Progenitor cell of endocrine pancreas (in vitro differentiated cells): ENCODE measurements around the gene WFDC6. TPM values are rescaled to one million over a fixed set of nuclear protein-coding genes. Genes with fewer than 3 reads are reported as not detected.
"Not testable (repeated sequence)": the region's sequence is repeated elsewhere in the genome, so short reads cannot be mapped to it uniquely, and the experiment has no call there.

Experiments used
- DNase-seq: peaks from one replicate; pipeline ENCODE4 v3.0.0; 2021; ENCODE audit warnings: low spot score; ENCODE audit not compliant: unreplicated experiment
- H3K27ac Mint-ChIP-seq: 2 replicates; pipeline ENCODE4 v1.8.0; 2021; ENCODE audit warnings: mild to moderate bottlenecking, moderate library complexity, mixed read lengths
- H3K27me3 Mint-ChIP-seq: 2 replicates; pipeline ENCODE4 v1.8.0; 2021; ENCODE audit warnings: mixed read lengths
- H3K36me3 Mint-ChIP-seq: 2 replicates; pipeline ENCODE4 v1.8.0; 2022; ENCODE audit warnings: mixed read lengths; ENCODE audit not compliant: insufficient read depth
- H3K4me1 Mint-ChIP-seq: 2 replicates; pipeline ENCODE4 v1.8.0; 2021; ENCODE audit warnings: low read depth, mixed read lengths
- H3K4me3 Mint-ChIP-seq: 2 replicates; pipeline ENCODE4 v1.8.0; 2021; ENCODE audit warnings: low read depth, mild to moderate bottlenecking, moderate library complexity, mixed read lengths
- H3K9me3 Mint-ChIP-seq: 2 replicates; pipeline ENCODE4 v1.8.0; 2021; ENCODE audit warnings: low read depth, mixed read lengths
- total RNA-seq: library from RNA; stranded (reverse); gene quantifications from 2 replicates; pipeline ENCODE4 v1.2.1, GENCODE V29; 2021
- TF ChIP-seq, protein P1 (sequence below): fragments of 200-600 bp; sonication (generic); IDR thresholded peaks from one replicate; pipeline ENCODE4 v1.5.0; 2021; ENCODE audit warnings: antibody characterized with exemption, mild to moderate bottlenecking; ENCODE audit not compliant: unreplicated experiment

WFDC6 gene
- total RNA-seq, 1 donor from 2014 or later: not detected

DNA sequence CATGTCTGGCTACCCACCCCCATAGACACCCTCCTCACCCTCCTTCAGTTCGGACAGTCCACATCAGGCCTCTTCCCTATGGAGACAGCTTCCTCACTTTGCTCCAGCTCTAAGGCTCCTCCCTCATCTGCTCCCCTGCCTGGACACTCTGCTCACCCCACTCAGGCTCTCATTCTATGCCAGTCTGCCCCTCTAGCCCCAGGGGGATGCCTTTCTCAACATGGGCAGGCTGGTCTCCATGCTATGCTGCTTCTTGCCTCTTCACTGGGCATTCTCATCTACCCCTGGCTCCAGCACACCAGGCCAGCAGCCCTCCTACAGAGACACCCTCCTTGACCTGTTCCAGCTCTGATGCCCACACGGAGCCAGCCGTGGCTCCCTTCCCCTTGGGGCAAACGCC, 39.9 kb upstream of the WFDC6 start, which contains the start of gene WFDC8:
Gene WFDC8, minus strand, starts transcription at position 101 of the 400 bp plus-strand sequence. Its CDS starts 37 bp downstream, at position 64.
- no peak for DNase-seq
- H3K4me1 Mint-ChIP-seq: peaks cover 6% of the 10 kb centered on the region
- no peak within 1 kb of the TSS for H3K27ac Mint-ChIP-seq
- H3K4me3 Mint-ChIP-seq: no peak within 1 kb of the TSS
- no peaks in the 10 kb centered on the region for H3K9me3 Mint-ChIP-seq
- TF ChIP-seq, protein P1, sequence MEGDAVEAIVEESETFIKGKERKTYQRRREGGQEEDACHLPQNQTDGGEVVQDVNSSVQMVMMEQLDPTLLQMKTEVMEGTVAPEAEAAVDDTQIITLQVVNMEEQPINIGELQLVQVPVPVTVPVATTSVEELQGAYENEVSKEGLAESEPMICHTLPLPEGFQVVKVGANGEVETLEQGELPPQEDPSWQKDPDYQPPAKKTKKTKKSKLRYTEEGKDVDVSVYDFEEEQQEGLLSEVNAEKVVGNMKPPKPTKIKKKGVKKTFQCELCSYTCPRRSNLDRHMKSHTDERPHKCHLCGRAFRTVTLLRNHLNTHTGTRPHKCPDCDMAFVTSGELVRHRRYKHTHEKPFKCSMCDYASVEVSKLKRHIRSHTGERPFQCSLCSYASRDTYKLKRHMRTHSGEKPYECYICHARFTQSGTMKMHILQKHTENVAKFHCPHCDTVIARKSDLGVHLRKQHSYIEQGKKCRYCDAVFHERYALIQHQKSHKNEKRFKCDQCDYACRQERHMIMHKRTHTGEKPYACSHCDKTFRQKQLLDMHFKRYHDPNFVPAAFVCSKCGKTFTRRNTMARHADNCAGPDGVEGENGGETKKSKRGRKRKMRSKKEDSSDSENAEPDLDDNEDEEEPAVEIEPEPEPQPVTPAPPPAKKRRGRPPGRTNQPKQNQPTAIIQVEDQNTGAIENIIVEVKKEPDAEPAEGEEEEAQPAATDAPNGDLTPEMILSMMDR: no peak
- no peaks in the 10 kb centered on the region for H3K36me3 Mint-ChIP-seq
- peaks cover 14% of the 10 kb centered on the region for H3K27me3 Mint-ChIP-seq

DNA sequence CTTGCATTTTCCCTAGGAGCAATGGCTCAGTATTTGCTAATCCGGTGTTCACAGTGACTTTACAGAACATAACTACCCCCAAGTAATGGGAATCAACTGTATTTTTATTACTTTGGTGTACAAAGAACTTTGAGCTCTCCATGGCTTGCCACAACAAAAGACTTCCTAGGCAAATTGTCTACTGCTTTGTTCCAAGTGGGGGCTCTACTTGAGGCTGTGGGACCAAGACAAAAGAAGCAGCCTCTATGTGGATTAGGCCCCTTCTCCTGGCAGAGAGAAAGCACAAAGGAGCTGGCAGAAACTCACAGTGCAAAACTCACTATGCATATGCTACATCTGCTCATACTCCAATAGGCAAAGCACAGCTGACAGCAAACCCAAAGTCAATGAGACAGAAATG, 38.9 kb upstream of the WFDC6 start:
- no peak for DNase-seq
- peaks cover 6% of the 10 kb centered on the region for H3K4me1 Mint-ChIP-seq
- H3K9me3 Mint-ChIP-seq: peaks cover 3% of the 10 kb centered on the region
- peaks cover 14% of the 10 kb centered on the region for H3K27me3 Mint-ChIP-seq
- no peak overlapping the region for H3K4me3 Mint-ChIP-seq
- TF ChIP-seq, protein P1: no peak
- no peaks in the 10 kb centered on the region for H3K36me3 Mint-ChIP-seq
- no peak overlapping the region for H3K27ac Mint-ChIP-seq

DNA sequence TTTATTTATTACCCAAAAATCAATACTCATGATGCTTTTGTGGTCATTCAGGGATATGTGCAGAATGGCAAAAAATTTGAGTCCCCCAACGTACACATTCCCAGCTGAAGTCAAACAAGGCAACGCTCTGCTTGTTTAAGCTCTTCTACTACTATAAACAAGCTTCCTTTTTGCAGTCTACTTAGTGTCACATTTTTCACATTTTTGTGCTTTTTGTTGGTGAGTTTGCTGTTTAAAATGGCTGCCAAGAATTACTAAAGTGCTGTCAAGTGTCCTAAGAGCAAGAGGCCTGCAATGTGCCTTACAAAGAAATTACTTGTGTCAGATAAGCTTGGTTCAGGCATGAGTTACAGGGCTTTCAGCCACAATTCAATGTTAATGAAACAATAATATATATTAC, 37.7 kb upstream of the WFDC6 start:
- Mint-ChIP-seq H3K4me1 (peaks cover 6% of the 10 kb centered on the region), H3K27ac (peak overlapping the region; percentile 78), H3K36me3 (no peaks in the 10 kb centered on the region), H3K4me3 (no peak overlapping the region), H3K9me3 (peaks cover 8% of the 10 kb centered on the region), H3K27me3 (peaks cover 12% of the 10 kb centered on the region)
- DNase-seq: no peak
- TF ChIP-seq, protein P1: no peak

DNA sequence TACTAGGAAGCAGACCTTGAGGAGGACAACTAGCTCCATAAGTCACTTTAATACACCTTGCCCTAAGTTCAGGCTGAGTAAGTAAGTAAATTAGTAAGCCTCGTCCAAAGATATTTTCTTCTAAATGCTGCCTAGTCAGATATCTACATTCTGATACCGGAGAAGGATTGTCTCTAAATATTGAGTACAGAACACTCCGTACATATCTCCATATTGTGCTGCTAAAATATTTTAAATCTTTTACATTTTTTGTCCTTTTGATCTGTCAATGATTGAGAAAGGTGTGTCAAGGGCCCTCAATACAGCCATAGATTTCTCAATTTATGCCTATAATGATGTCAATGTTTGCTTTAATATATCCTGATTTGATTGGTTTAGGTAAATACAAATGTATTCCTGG, 36.6 kb upstream of the WFDC6 start:
- TF ChIP-seq, protein P1: no peak
- H3K36me3 Mint-ChIP-seq: no peaks in the 10 kb centered on the region
- peaks cover 8% of the 10 kb centered on the region for H3K27me3 Mint-ChIP-seq
- H3K9me3 Mint-ChIP-seq: peaks cover 8% of the 10 kb centered on the region
- no peak for DNase-seq
- peak overlapping the region; percentile 34 for H3K27ac Mint-ChIP-seq
- no peak overlapping the region for H3K4me3 Mint-ChIP-seq
- peaks cover 6% of the 10 kb centered on the region for H3K4me1 Mint-ChIP-seq

DNA sequence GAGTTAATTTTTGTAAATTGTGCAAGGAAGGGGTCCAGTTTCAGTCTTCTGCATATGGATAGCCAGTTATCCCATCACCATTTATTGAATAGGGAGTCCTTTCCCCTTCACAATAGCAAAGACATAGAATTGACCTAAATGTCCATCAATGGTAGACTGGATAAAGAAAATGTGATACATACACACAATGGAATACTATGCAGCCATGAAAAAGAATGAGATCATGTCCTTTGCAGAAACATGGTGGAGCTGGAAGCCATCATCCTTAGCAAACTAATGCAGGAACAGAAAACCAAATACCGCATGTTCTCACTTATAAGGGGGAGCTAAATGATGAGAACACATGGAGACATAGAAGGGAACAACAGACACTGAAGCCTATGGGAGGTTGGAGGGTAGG, 30.4 kb upstream of the WFDC6 start:
- not testable (repeated sequence) for H3K27me3 Mint-ChIP-seq, DNase-seq, H3K9me3 Mint-ChIP-seq, H3K27ac Mint-ChIP-seq, H3K4me3 Mint-ChIP-seq, H3K36me3 Mint-ChIP-seq, H3K4me1 Mint-ChIP-seq

DNA sequence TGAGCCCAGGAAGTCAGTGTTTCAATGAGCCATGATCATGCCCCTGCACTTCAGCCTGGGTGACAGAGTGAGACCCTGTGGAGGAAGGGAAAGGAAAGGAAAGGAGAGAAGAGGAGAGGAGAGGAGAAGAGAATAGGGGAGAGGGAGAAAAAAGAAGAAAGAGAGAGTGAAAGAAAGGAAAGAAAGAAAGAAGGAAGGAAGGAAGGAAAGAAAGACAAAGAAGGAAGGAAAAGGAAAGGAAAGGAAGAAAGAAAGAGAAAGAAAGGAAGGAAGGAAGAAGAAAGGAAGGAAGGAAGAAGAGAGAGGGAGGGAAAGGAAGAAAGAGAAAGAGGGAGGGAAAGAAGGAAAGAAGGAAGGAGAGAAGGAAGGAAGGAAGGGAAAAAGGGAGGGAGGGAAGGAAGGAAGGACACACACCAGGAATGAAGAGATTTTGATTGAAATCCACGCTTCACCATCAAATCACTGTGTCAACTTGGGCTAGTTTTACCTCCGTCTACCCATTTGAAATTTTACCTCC, 25.5 kb upstream of the WFDC6 start:
- Mint-ChIP-seq H3K4me3 (no peak overlapping the region), H3K4me1 (peaks cover 9% of the 10 kb centered on the region), H3K36me3 (no peaks in the 10 kb centered on the region), H3K9me3 (no peaks in the 10 kb centered on the region), H3K27me3 (peaks cover 6% of the 10 kb centered on the region), H3K27ac (peak overlapping the region; percentile 64)
- TF ChIP-seq, protein P1: no peak
- DNase-seq: no peak
